ENCODE results near the gene POLR2L.

DNA sequence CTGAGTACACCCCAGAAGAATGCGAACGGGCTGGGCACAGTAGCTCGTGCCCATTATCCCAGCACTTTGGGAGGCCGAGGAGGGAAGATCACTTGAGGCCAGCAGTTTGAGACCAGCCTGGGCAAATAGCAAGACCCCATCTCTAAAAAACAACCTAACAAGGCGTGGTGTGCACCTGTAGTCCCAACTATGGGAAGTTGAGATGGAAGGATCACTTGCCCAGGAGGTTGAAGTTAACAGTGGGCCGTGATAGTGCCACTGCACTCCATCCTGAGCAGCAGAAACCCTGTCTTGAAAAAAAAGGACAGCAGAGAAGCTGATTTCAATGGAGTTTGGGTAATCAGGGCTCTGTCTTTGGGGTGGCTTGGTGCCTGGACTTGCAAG lies 29.3 kb downstream of the POLR2L start:
- TF ChIP-seq GATA1 (IDR thresholded peaks at IDR 0.05; ENCODE audit: low read depth, low read length) (no peak), POLR2A (IDR thresholded peaks at IDR 0.05; ENCODE audit: low read length) (no peak)

Data from erythroblast (primary cell).